Neural progenitor cell (in vitro differentiated cells): ENCODE data around the gene SEPTIN2. TPM values are rescaled to one million over a fixed set of nuclear protein-coding genes. Genes with fewer than 3 reads are reported as not detected.

Source experiments
- DNase-seq: peaks from one replicate; pipeline ENCODE4 v3.0.0-alpha.2; 2016; ENCODE audit warnings: low spot score
- H2AFZ ChIP-seq: fragments of 200-600 bp; sonication (generic); replicated peaks from 2 replicates; pipeline ENCODE4 v1.6.1; 2016; ENCODE audit warnings: antibody characterized with exemption
- H3F3A ChIP-seq: fragments of 200-600 bp; sonication (generic); 2 replicates; pipeline ENCODE4 v1.6.1; 2016; ENCODE audit warnings: antibody characterized with exemption, low read depth
- H3K27ac ChIP-seq: fragments of 200-600 bp; sonication (generic); 2 replicates; pipeline ENCODE4 v1.5.1; 2016; ENCODE audit warnings: mild to moderate bottlenecking
- H3K27me3 ChIP-seq: fragments of 200-600 bp; sonication (generic); 2 replicates; pipeline ENCODE4 v1.6.1; 2016; ENCODE audit warnings: mild to moderate bottlenecking, moderate library complexity
- H3K36me3 ChIP-seq: fragments of 200-600 bp; sonication (generic); 2 replicates; pipeline ENCODE4 v1.5.1; 2016
- H3K4me1 ChIP-seq: fragments of 200-600 bp; sonication (generic); 2 replicates; pipeline ENCODE4 v1.6.1; 2016; ENCODE audit warnings: mixed run types
- H3K4me2 ChIP-seq: fragments of 200-600 bp; sonication (generic); 2 replicates; pipeline ENCODE4 v1.6.1; 2016
- H3K4me3 ChIP-seq: fragments of 200-600 bp; sonication (generic); 2 replicates; pipeline ENCODE4 v1.5.1; 2016
- H3K79me2 ChIP-seq: fragments of 200-600 bp; sonication (generic); 2 replicates; pipeline ENCODE4 v1.6.1; 2016; ENCODE audit warnings: low read depth
- H3K9ac ChIP-seq: fragments of 200-600 bp; sonication (generic); 2 replicates; pipeline ENCODE4 v1.6.1; 2016
- H3K9me3 ChIP-seq: fragments of 200-600 bp; sonication (generic); 2 replicates; pipeline ENCODE4 v1.5.1; 2016; ENCODE audit warnings: low read depth
- H4K20me1 ChIP-seq: fragments of 200-600 bp; sonication (generic); 2 replicates; pipeline ENCODE4 v1.6.1; 2016; ENCODE audit warnings: low read depth
- H3K27ac Mint-ChIP-seq: 3 replicates; pipeline ENCODE4 v1.8.0; 2021; ENCODE audit warnings: mixed read lengths
- H3K27me3 Mint-ChIP-seq: 2 replicates; pipeline ENCODE4 v1.8.0; 2022; ENCODE audit warnings: low read depth, mild to moderate bottlenecking, inconsistent platforms, moderate library complexity, mixed read lengths; ENCODE audit not compliant: insufficient read depth
- H3K36me3 Mint-ChIP-seq: 3 replicates; pipeline ENCODE4 v1.8.0; 2021; ENCODE audit warnings: mixed read lengths
- H3K4me1 Mint-ChIP-seq: 3 replicates; pipeline ENCODE4 v1.8.0; 2021; ENCODE audit warnings: mixed read lengths
- H3K4me3 Mint-ChIP-seq: 3 replicates; pipeline ENCODE4 v1.8.0; 2021; ENCODE audit warnings: mild to moderate bottlenecking, moderate library complexity, mixed read lengths
- H3K9me3 Mint-ChIP-seq: 3 replicates; pipeline ENCODE4 v1.8.0; 2020; ENCODE audit warnings: mixed read lengths
- CTCF ChIP-seq: fragments of 200-600 bp; sonication (generic); IDR thresholded peaks from 2 replicates; pipeline ENCODE4 v1.5.1; 2017; ENCODE audit warnings: antibody characterized with exemption, mild to moderate bottlenecking
- EZH2 ChIP-seq: fragments of 200-600 bp; sonication (generic); IDR thresholded peaks from 2 replicates; pipeline ENCODE4 v1.6.1; 2017; ENCODE audit warnings: antibody characterized with exemption, mild to moderate bottlenecking, moderate library complexity
- EZH2phosphoT487 ChIP-seq: fragments of 200-600 bp; sonication (generic); IDR thresholded peaks from 2 replicates; pipeline ENCODE4 v1.6.1; 2017; ENCODE audit warnings: antibody characterized with exemption
- total RNA-seq: library from RNA; depleted of rRNA; stranded (reverse); fragments of >200 nt; gene quantifications from 2 replicates; pipeline ENCODE4 v1.2.3, GENCODE V29; 2015; ENCODE audit warnings: low replicate concordance

SEPTIN2 gene
- total RNA-seq, 1 donor from 2014 or later, result 632 TPM

GRCh38 chr2:241296767-241297166 is 19.0 kb upstream of the SEPTIN2 start:
- H3K4me3 ChIP-seq, result no peak overlapping the region
- H3K27me3 ChIP-seq, result no peaks in the 10 kb centered on the region
- H3K9ac ChIP-seq, result no peak overlapping the region
- H3K9me3 Mint-ChIP-seq, result no peaks in the 10 kb centered on the region
- H3K9me3 ChIP-seq, result no peaks in the 10 kb centered on the region
- H3K27ac Mint-ChIP-seq, result no peak overlapping the region
- no peaks in the 10 kb centered on the region for H3K27me3 Mint-ChIP-seq
- TF ChIP-seq EZH2, result no peak
- no peak for TF ChIP-seq CTCF
- TF ChIP-seq EZH2phosphoT487, result no peak
- no peak for DNase-seq
- H3K36me3 ChIP-seq, result no peaks in the 10 kb centered on the region
- no peak overlapping the region for H3K27ac ChIP-seq
- no peak overlapping the region for H3K4me2 ChIP-seq
- no peak overlapping the region for H3K4me3 Mint-ChIP-seq
- no peak overlapping the region for H2AFZ ChIP-seq
- no peaks in the 10 kb centered on the region for H3F3A ChIP-seq
- H4K20me1 ChIP-seq, result peaks cover 61% of the 10 kb centered on the region
- peaks cover 8% of the 10 kb centered on the region for H3K4me1 Mint-ChIP-seq
- H3K4me1 ChIP-seq, result no peaks in the 10 kb centered on the region
- H3K79me2 ChIP-seq, result peaks cover 100% of the 10 kb centered on the region
- peaks cover 20% of the 10 kb centered on the region for H3K36me3 Mint-ChIP-seq

GRCh38 chr2:241298673-241299072 is 17.1 kb upstream of the SEPTIN2 start:
- Histone ChIP-seq H2AFZ (no peak overlapping the region), H3F3A (no peaks in the 10 kb centered on the region), H3K4me1 (no peaks in the 10 kb centered on the region), H3K27me3 (no peaks in the 10 kb centered on the region), H3K9me3 (no peaks in the 10 kb centered on the region), H3K36me3 (no peaks in the 10 kb centered on the region), H3K27ac (no peak overlapping the region), H3K9ac (no peak overlapping the region), H3K4me3 (no peak overlapping the region), H3K4me2 (no peak overlapping the region), H4K20me1 (peaks cover 67% of the 10 kb centered on the region), H3K79me2 (peaks cover 100% of the 10 kb centered on the region)
- no peaks in the 10 kb centered on the region for H3K9me3 Mint-ChIP-seq
- TF ChIP-seq CTCF (no peak), EZH2phosphoT487 (no peak), EZH2 (no peak)
- no peak overlapping the region for H3K27ac Mint-ChIP-seq
- H3K4me1 Mint-ChIP-seq, result peaks cover 8% of the 10 kb centered on the region
- no peaks in the 10 kb centered on the region for H3K27me3 Mint-ChIP-seq
- H3K36me3 Mint-ChIP-seq, result peaks cover 20% of the 10 kb centered on the region
- H3K4me3 Mint-ChIP-seq, result no peak overlapping the region
- DNase-seq, result no peak

- Histone ChIP-seq H3K4me2 (no peak overlapping the region), H4K20me1 (peaks cover 73% of the 10 kb centered on the region), H3K27ac (no peak overlapping the region), H3K4me3 (no peak overlapping the region), H3K9me3 (no peaks in the 10 kb centered on the region), H2AFZ (no peak overlapping the region), H3K36me3 (no peaks in the 10 kb centered on the region), H3F3A (no peaks in the 10 kb centered on the region), H3K27me3 (no peaks in the 10 kb centered on the region), H3K4me1 (no peaks in the 10 kb centered on the region), H3K79me2 (peaks cover 100% of the 10 kb centered on the region), H3K9ac (no peak overlapping the region)
- Mint-ChIP-seq H3K4me1 (peaks cover 8% of the 10 kb centered on the region), H3K27me3 (no peaks in the 10 kb centered on the region), H3K9me3 (no peaks in the 10 kb centered on the region), H3K27ac (no peak overlapping the region), H3K36me3 (peaks cover 19% of the 10 kb centered on the region), H3K4me3 (no peak overlapping the region)
- no peak for DNase-seq
- no peak for TF ChIP-seq EZH2phosphoT487
- no peak for TF ChIP-seq EZH2
- no peak for TF ChIP-seq CTCF
These were observed 15.7 kb upstream of the SEPTIN2 start for GRCh38 chr2:241300000-241300399.
